ENCODE measurements around the gene FER.
"Not testable (repeated sequence)": the region's sequence is repeated elsewhere in the genome, so short reads cannot be mapped to it uniquely, and the experiment has no call there.

FER gene

GRCh38 chr5:108747774-108748400 lies at the start of gene FER:
Gene FER (plus strand): TSS chr5:108747897. CDS start chr5:108798183, 50,286 bp downstream.
- Histone ChIP-seq H4K20me1 (no peaks in the 10 kb centered on the region), H3K4me2 (peak within 1 kb of the TSS; percentile 86), H3K36me3 (no peaks in the 10 kb centered on the region), H3K9me3 (no peaks in the 10 kb centered on the region), H3K27ac (peak within 1 kb of the TSS; percentile 89), H3K27me3 (no peaks in the 10 kb centered on the region), H3K4me1 (peaks cover 13% of the 10 kb centered on the region), H3K9ac (peak within 1 kb of the TSS; percentile 91), H3K4me3 (peak within 1 kb of the TSS; percentile 82)
- TF ChIP-seq Cebpa-rat (IDR thresholded peaks at IDR 0.05), result no peak

- H3K9me3 ChIP-seq, H3K4me3 ChIP-seq, H3K9ac ChIP-seq, H3K27me3 ChIP-seq, H4K20me1 ChIP-seq, H3K36me3 ChIP-seq: not testable (repeated sequence)
- 0 out of 2 replicates have a peak overlapping the region, but pooled peaks have one; percentile 1 for H3K27ac ChIP-seq
- H3K4me1 ChIP-seq, result peaks cover 20% of the 10 kb centered on the region
- H3K4me2 ChIP-seq, result peak overlapping the region; percentile 51
Observed at GRCh38 chr5:108700388-108700787, 47.3 kb upstream of the FER start.

GRCh38 chr5:108700930-108701329 lies 46.8 kb upstream of the FER start:
- no peak overlapping the region for H3K9ac ChIP-seq
- H3K4me1 ChIP-seq, result peaks cover 20% of the 10 kb centered on the region
- peak overlapping the region; percentile 51 for H3K4me2 ChIP-seq
- no peak for TF ChIP-seq Cebpa-rat (IDR thresholded peaks at IDR 0.05)
- H3K9me3 ChIP-seq, result no peaks in the 10 kb centered on the region
- H3K36me3 ChIP-seq, result no peaks in the 10 kb centered on the region
- H3K27ac ChIP-seq, result 0 out of 2 replicates have a peak overlapping the region, but pooled peaks have one; percentile 1
- no peaks in the 10 kb centered on the region for H4K20me1 ChIP-seq
- H3K4me3 ChIP-seq, result no peak overlapping the region
- no peaks in the 10 kb centered on the region for H3K27me3 ChIP-seq

GRCh38 chr5:108702546-108702945 lies 45.2 kb upstream of the FER start:
- TF ChIP-seq Cebpa-rat (IDR thresholded peaks at IDR 0.05), result no peak
- Histone ChIP-seq H4K20me1 (no peaks in the 10 kb centered on the region), H3K36me3 (no peaks in the 10 kb centered on the region), H3K4me3 (no peak overlapping the region), H3K9me3 (no peaks in the 10 kb centered on the region), H3K9ac (no peak overlapping the region), H3K27ac (no peak overlapping the region), H3K4me1 (peaks cover 20% of the 10 kb centered on the region), H3K27me3 (no peaks in the 10 kb centered on the region), H3K4me2 (no peak overlapping the region)

GRCh38 chr5:108703313-108703712 lies 44.4 kb upstream of the FER start:
- no peaks in the 10 kb centered on the region for H3K36me3 ChIP-seq
- H3K27me3 ChIP-seq, result no peaks in the 10 kb centered on the region
- no peak overlapping the region for H3K27ac ChIP-seq
- no peak overlapping the region for H3K4me2 ChIP-seq
- H3K4me1 ChIP-seq, result peaks cover 20% of the 10 kb centered on the region
- no peak overlapping the region for H3K4me3 ChIP-seq
- H3K9ac ChIP-seq, result no peak overlapping the region
- H4K20me1 ChIP-seq, result no peaks in the 10 kb centered on the region
- no peaks in the 10 kb centered on the region for H3K9me3 ChIP-seq
- no peak for TF ChIP-seq Cebpa-rat (IDR thresholded peaks at IDR 0.05)

GRCh38 chr5:108707141-108707540 lies 40.6 kb upstream of the FER start:
- H3K9me3 ChIP-seq, result no peaks in the 10 kb centered on the region
- no peak for TF ChIP-seq Cebpa-rat (IDR thresholded peaks at IDR 0.05)
- H3K9ac ChIP-seq, result no peak overlapping the region
- H3K4me2 ChIP-seq, result no peak overlapping the region
- H3K4me3 ChIP-seq, result no peak overlapping the region
- no peaks in the 10 kb centered on the region for H4K20me1 ChIP-seq
- no peaks in the 10 kb centered on the region for H3K27me3 ChIP-seq
- H3K27ac ChIP-seq, result no peak overlapping the region
- H3K36me3 ChIP-seq, result no peaks in the 10 kb centered on the region
- H3K4me1 ChIP-seq, result no peaks in the 10 kb centered on the region

- no peak for TF ChIP-seq Cebpa-rat (IDR thresholded peaks at IDR 0.05)
- Histone ChIP-seq H3K4me2 (no peak overlapping the region), H3K4me3 (no peak overlapping the region), H3K9me3 (no peaks in the 10 kb centered on the region), H4K20me1 (no peaks in the 10 kb centered on the region), H3K36me3 (no peaks in the 10 kb centered on the region), H3K4me1 (no peaks in the 10 kb centered on the region), H3K9ac (no peak overlapping the region), H3K27ac (no peak overlapping the region), H3K27me3 (no peaks in the 10 kb centered on the region)
Observed at GRCh38 chr5:108711898-108712297, 35.8 kb upstream of the FER start.

GRCh38 chr5:108715408-108715807 lies 32.3 kb upstream of the FER start:
- Histone ChIP-seq H3K4me1 (no peaks in the 10 kb centered on the region), H3K36me3 (no peaks in the 10 kb centered on the region), H3K4me3 (no peak overlapping the region), H3K27ac (no peak overlapping the region), H3K27me3 (no peaks in the 10 kb centered on the region), H4K20me1 (no peaks in the 10 kb centered on the region), H3K9ac (no peak overlapping the region), H3K4me2 (no peak overlapping the region), H3K9me3 (no peaks in the 10 kb centered on the region)
- no peak for TF ChIP-seq Cebpa-rat (IDR thresholded peaks at IDR 0.05)

GRCh38 chr5:108720391-108720790 lies 27.3 kb upstream of the FER start:
- H4K20me1 ChIP-seq, result no peaks in the 10 kb centered on the region
- no peak overlapping the region for H3K9ac ChIP-seq
- H3K27ac ChIP-seq, result no peak overlapping the region
- H3K36me3 ChIP-seq, result no peaks in the 10 kb centered on the region
- no peaks in the 10 kb centered on the region for H3K27me3 ChIP-seq
- no peak overlapping the region for H3K4me2 ChIP-seq
- H3K4me1 ChIP-seq, result no peaks in the 10 kb centered on the region
- no peaks in the 10 kb centered on the region for H3K9me3 ChIP-seq
- H3K4me3 ChIP-seq, result no peak overlapping the region
- TF ChIP-seq Cebpa-rat (IDR thresholded peaks at IDR 0.05), result no peak

- peak overlapping the region; percentile 96; the same call in 1 of the 2 replicates for H3K27ac ChIP-seq
- H3K36me3 ChIP-seq, result no peaks in the 10 kb centered on the region
- no peaks in the 10 kb centered on the region for H3K27me3 ChIP-seq
- no peak overlapping the region for H3K9ac ChIP-seq
- H4K20me1 ChIP-seq, result no peaks in the 10 kb centered on the region
- H3K9me3 ChIP-seq, result no peaks in the 10 kb centered on the region
- TF ChIP-seq Cebpa-rat (IDR thresholded peaks at IDR 0.05), result no peak
- H3K4me3 ChIP-seq, result peak overlapping the region; percentile 86; the same call in 1 of the 2 replicates
- peaks cover 22% of the 10 kb centered on the region for H3K4me1 ChIP-seq
- peak overlapping the region; percentile 81 for H3K4me2 ChIP-seq
Observed at GRCh38 chr5:108726446-108727235, 21.1 kb upstream of the FER start.
